AG10803 (cell line): ENCODE results near the gene WSCD2.

Experiments
- DNase-seq: peaks from one replicate; pipeline ENCODE4 v3.0.0; 2010; ENCODE audit warnings: low read depth
- H3K4me3 ChIP-seq: 2 replicates; pipeline ENCODE4 v1.5.1; 2011; ENCODE audit warnings: mild to moderate bottlenecking, low read length, control low read depth
- TF ChIP-seq, protein P1 (sequence below): conservative IDR thresholded peaks from 2 replicates; pipeline ENCODE4 v1.5.1; 2011; ENCODE audit warnings: mild to moderate bottlenecking, low read length, control low read depth, inconsistent platforms

The WSCD2 gene

DNA sequence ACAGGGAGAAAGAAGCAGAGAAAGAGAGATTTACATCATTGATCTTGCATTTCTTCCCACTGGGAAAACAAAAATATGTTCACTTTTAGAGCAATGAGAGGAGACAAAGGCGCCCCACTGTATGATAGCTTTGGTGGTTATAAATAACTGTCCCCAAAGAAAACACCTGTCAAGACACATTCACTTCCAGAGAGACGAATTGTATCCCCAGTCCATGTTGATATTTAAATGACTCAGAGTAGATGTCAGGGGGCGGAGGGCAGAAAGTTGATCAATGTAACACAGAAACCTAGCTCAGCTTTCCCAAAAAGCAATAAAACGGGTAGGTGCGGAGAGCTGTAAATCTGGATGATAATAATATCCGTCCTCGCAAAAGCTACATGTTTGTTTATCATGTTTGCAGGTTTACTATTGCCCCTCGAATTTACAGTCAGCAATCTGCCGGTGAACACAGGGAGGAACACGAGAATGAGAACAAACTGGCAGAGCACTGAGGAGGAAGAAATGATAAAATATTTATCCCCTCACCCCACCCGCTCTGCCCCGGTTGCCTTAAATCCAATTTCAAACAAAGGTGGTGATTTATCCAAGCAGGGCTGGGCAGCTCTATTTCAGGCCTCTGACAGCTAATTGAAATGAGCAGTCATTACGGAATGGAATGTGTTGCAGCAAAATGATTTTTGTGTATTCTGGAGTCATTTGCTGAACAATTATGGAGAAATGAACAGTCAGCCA is 125.6 kb downstream of the WSCD2 start:
- H3K4me3 ChIP-seq, result no peak overlapping the region
- no peak for DNase-seq
- TF ChIP-seq, protein P1, sequence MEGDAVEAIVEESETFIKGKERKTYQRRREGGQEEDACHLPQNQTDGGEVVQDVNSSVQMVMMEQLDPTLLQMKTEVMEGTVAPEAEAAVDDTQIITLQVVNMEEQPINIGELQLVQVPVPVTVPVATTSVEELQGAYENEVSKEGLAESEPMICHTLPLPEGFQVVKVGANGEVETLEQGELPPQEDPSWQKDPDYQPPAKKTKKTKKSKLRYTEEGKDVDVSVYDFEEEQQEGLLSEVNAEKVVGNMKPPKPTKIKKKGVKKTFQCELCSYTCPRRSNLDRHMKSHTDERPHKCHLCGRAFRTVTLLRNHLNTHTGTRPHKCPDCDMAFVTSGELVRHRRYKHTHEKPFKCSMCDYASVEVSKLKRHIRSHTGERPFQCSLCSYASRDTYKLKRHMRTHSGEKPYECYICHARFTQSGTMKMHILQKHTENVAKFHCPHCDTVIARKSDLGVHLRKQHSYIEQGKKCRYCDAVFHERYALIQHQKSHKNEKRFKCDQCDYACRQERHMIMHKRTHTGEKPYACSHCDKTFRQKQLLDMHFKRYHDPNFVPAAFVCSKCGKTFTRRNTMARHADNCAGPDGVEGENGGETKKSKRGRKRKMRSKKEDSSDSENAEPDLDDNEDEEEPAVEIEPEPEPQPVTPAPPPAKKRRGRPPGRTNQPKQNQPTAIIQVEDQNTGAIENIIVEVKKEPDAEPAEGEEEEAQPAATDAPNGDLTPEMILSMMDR, result no peak

DNA sequence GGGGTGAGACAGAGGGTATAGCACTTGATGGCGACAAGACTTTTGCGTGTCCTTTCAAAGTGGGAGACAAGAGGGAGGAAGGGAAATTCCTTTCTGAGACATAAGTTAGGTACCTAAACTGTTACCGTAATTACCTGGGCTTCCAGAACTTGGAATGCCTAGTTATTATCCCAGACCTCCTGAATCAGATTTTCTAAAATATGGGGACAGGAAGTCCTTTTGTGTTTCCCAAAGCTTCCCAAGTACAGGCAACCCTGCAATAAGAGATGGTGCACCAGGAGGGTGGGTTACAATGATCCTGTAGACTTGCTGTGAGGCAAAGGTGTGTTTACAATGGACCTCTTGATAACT is 126.1 kb downstream of the WSCD2 start:
- TF ChIP-seq, protein P1, result no peak
- no peak overlapping the region for H3K4me3 ChIP-seq
- no peak for DNase-seq

DNA sequence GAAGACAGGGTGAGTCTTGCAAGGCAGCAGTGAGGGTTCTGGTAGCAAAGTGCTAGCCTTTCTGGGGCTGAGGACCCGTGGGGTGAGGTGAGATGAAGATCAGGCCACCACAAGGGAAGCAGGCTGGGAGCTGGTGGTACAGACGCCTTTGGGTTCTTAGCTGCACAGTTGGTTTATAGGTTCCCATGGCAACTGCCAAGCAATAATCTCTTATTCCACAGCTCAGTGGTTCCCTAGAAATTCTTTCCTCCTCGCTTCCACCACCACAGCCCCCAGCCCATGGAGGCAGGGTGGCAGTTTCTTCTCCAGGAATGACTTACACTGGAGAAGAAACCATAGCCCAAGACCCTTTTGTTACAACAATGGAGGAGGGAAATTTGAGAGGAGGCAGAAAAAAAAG is 127.9 kb downstream of the WSCD2 start:
- TF ChIP-seq, protein P1, result no peak
- H3K4me3 ChIP-seq, result no peak overlapping the region
- no peak for DNase-seq

DNA sequence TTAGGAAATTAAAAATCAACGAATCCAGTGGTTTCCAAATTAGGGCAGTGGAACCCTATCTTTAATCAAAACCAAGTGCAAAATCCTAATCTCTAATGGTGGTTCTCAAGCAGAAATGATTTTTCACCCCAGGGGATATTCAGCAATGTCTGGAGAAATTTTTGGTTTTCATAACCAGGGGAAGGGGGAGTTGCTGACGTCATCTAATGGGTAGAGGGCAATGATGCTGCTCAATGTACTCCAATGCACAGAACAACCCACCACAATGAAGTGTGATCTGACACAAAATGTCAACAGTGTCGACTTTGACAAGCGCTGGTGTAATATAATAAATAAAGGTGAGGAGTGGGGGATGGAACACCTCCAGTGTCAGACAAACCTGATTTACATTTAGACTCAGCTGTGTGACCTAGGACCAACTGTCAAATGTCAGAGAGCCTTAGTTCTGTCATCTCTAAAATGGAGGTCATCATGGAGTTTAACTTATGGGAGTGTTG is 128.6 kb downstream of the WSCD2 start:
- TF ChIP-seq, protein P1, result no peak
- no peak for DNase-seq
- no peak overlapping the region for H3K4me3 ChIP-seq

DNA sequence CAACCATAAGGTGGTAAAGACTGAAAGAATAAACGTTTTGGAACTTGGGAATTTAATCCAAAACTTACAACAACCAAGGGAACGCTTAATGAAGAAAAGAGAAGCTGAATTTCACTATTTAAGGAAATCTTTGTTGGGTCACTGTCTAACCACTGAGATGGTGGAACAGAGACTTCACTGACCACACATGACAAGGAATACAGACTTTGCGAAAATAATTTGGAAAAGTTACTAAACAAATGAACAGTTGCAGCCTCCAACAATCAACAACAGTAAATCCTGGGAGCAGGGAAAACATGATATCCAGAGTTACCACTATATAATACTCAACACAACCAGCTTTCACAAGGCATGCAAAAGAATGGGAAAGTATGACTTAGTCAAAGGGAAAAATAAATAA is 131.0 kb downstream of the WSCD2 start:
- H3K4me3 ChIP-seq, result no peak overlapping the region
- DNase-seq, result no peak
- TF ChIP-seq, protein P1, result no peak

DNA sequence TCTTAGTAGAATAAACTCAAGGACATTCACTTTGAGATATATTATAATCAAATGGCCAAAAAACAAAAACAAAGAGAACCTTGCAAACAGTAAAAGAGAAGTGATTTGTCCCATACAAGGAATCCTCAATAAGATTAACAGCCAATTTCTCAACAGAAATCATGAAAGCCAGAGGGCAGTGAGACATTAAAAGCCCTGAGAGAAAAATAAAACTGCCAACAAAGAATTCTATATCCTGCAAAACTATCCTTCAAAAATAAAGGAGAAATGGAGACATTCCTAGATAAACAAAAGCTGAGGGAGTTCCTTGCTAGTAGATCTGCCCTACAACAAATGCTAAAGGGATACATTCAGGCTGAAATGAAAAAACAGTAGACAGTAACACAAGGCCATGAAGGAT is 131.9 kb downstream of the WSCD2 start:
- DNase-seq, result no peak
- TF ChIP-seq, protein P1, result no peak
- no peak overlapping the region for H3K4me3 ChIP-seq

DNA sequence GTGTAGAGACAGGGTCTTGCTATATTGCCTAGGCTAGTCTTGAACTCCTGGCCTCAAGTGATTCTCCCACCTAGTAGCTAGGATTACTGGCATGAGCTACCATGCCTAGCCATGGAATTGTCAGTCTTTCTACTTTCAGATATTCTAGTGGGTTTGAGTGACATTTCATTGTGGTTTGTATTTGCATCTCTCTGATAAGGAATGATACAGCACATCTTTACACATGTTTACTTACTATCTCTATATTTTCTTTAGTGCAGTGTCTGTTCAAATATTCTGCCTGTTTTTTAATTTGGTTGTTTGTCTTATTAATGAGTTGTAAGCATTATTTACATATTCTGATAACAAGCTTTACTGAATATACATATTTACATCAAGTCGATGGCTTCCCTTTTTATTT is 136.4 kb downstream of the WSCD2 start:
- TF ChIP-seq, protein P1, result no peak
- no peak overlapping the region for H3K4me3 ChIP-seq
- no peak for DNase-seq
